Endothelial cell of umbilical vein (primary cell): ENCODE measurements around the gene HOXA1. TPM values are rescaled to one million over a fixed set of nuclear protein-coding genes. Genes with fewer than 3 reads are reported as not detected.

Experiments used
- BruUV-seq: library from RNA; stranded (reverse); fragments of 400-500 nt; replicated peaks from 2 replicates; lab custom pipeline; 2021; lab: Mats Ljungman, UMichigan
- CTCF ChIA-PET: fragments of 300-600, 350-600 bp; sonication (Branson Sonifier 250); formaldehyde crosslinking; loops from one replicate; lab custom pipeline; 2021; ENCODE audit warnings: antibody characterized with exemption, inconsistent platforms; lab: Charles Lee
- POLR2A ChIA-PET: fragments of 300-600, 350-600 bp; sonication (Branson Sonifier 250); formaldehyde crosslinking; loops from one replicate; lab custom pipeline; 2021; ENCODE audit warnings: antibody characterized with exemption, inconsistent platforms; lab: Charles Lee
- DNase-seq: peaks from one replicate; pipeline ENCODE4 v3.0.0-alpha.2; 2011; ENCODE audit warnings: low read depth, low spot score
- FAIRE-seq: peaks from 2 replicates; lab custom pipeline; 2011; peaks lifted over from hg19 to GRCh38; lab: Jason Lieb, UNC
- H2AFZ ChIP-seq: 2 replicates; pipeline ENCODE4 v1.6.0; 2012; ENCODE audit warnings: low read depth, low read length, control low read depth, inconsistent platforms
- H3K27ac ChIP-seq: 2 replicates; pipeline ENCODE4 v1.5.1; 2011; ENCODE audit warnings: low read depth, mild to moderate bottlenecking, control low read depth, low read length, moderate library complexity; ENCODE audit not compliant: insufficient read depth
- H3K27me3 ChIP-seq, 2 experiments: 2 replicates each; pipeline versions ENCODE4 v1.6.0 to v1.6.1; 2011; ENCODE audit warnings: low read length in 2 of 2, mixed read lengths in 1 of 2; ENCODE audit not compliant: control insufficient read depth in 2 of 2, insufficient read depth in 2 of 2
- H3K36me3 ChIP-seq, 2 experiments: 2 replicates in 1 of 2; 3 replicates in 1 of 2; pipeline ENCODE4 v1.5.1; 2011; ENCODE audit warnings: low read length in 2 of 2, mild to moderate bottlenecking in 1 of 2, moderate library complexity in 1 of 2; ENCODE audit not compliant: control insufficient read depth in 2 of 2, insufficient read depth in 2 of 2; ENCODE audit errors: extremely low read depth in 1 of 2
- H3K4me1 ChIP-seq: 3 replicates; pipeline ENCODE4 v1.5.1; 2011; ENCODE audit warnings: mild to moderate bottlenecking, low read length; ENCODE audit not compliant: control insufficient read depth, insufficient read depth; ENCODE audit errors: extremely low read depth
- H3K4me2 ChIP-seq: 2 replicates; pipeline ENCODE4 v1.6.1; 2011; ENCODE audit warnings: low read length, control low read depth, mixed read lengths; ENCODE audit not compliant: insufficient read depth
- H3K4me3 ChIP-seq, 3 experiments: fragments of 200-600 bp in 1 of 3; sonication (generic), shearing (Covaris generic) in 1 of 3; replicated peaks in 1 of 3; 2 replicates each; pipeline ENCODE4 v1.5.1; 2011 to 2016; ENCODE audit warnings: control low read depth in 3 of 3, low read length in 3 of 3, mild to moderate bottlenecking in 2 of 3, inconsistent platforms in 1 of 3, low read depth in 1 of 3, moderate library complexity in 1 of 3; ENCODE audit not compliant: insufficient read depth in 1 of 3
- H3K79me2 ChIP-seq: 2 replicates; pipeline ENCODE4 v1.6.0; 2012; ENCODE audit warnings: low read length, inconsistent platforms; ENCODE audit not compliant: control insufficient read depth, insufficient read depth
- H3K9ac ChIP-seq: replicated peaks from 2 replicates; pipeline ENCODE3; 2011; ENCODE audit warnings: low read length, control low read depth; ENCODE audit not compliant: insufficient read depth; ENCODE audit errors: extremely low read depth
- H3K9me1 ChIP-seq: replicated peaks from 3 replicates; pipeline ENCODE4 v1.6.0; 2011; ENCODE audit warnings: mild to moderate bottlenecking, low read length; ENCODE audit not compliant: control insufficient read depth, insufficient read depth; ENCODE audit errors: extremely low read depth
- H3K9me3 ChIP-seq: replicated peaks from 2 replicates; pipeline ENCODE4 v1.5.1; 2012; ENCODE audit warnings: low read length, inconsistent platforms; ENCODE audit not compliant: control insufficient read depth, insufficient read depth
- H4K20me1 ChIP-seq: replicated peaks from 2 replicates; pipeline ENCODE3; 2011; ENCODE audit warnings: mild to moderate bottlenecking, low read length; ENCODE audit not compliant: control insufficient read depth, insufficient read depth; ENCODE audit errors: extremely low read depth
- CTCF ChIP-seq, 2 donors: IDR thresholded peaks; 1 replicate in 1 of 2; 2 replicates in 1 of 2; pipeline ENCODE4 v1.5.1; 2011; ENCODE audit warnings: low read length in 2 of 2, mild to moderate bottlenecking in 2 of 2, moderate library complexity in 2 of 2, control low read depth in 1 of 2, inconsistent platforms in 1 of 2, low read depth in 1 of 2; ENCODE audit not compliant: insufficient read depth in 1 of 2; ENCODE audit errors: extremely low read depth in 1 of 2
- EZH2 ChIP-seq: IDR thresholded peaks from 2 replicates; pipeline ENCODE4 v1.6.1; 2012; ENCODE audit warnings: borderline replicate concordance, low read depth, mild to moderate bottlenecking, moderate library complexity, low read length, inconsistent platforms; ENCODE audit not compliant: severe bottlenecking
- FOS ChIP-seq: IDR thresholded peaks from 2 replicates; pipeline ENCODE4 v1.6.1; 2011; ENCODE audit warnings: mild to moderate bottlenecking, low read length, moderate library complexity, borderline replicate concordance; ENCODE audit not compliant: insufficient read depth
- GATA2 ChIP-seq: IDR thresholded peaks from 2 replicates; pipeline ENCODE4 v1.7.0; 2011; ENCODE audit warnings: low read depth, mild to moderate bottlenecking, moderate library complexity, mixed read lengths, low read length; ENCODE audit not compliant: insufficient read length, insufficient read depth
- JUN ChIP-seq: IDR thresholded peaks from 2 replicates; pipeline ENCODE4 v1.6.1; 2011; ENCODE audit warnings: borderline replicate concordance, low read depth; ENCODE audit not compliant: insufficient read length, insufficient read depth
- MAX ChIP-seq: IDR thresholded peaks from 2 replicates; pipeline ENCODE4 v1.6.1; 2011; ENCODE audit not compliant: insufficient read depth, insufficient read length
- MYC ChIP-seq: IDR thresholded peaks from one replicate; pipeline ENCODE4 v1.6.1; 2011; ENCODE audit warnings: mild to moderate bottlenecking, low read depth, low read length
- POLR2A ChIP-seq: IDR thresholded peaks from 2 replicates; pipeline ENCODE4 v1.6.1; 2012; ENCODE audit warnings: low read depth, mild to moderate bottlenecking, control low read depth, low read length
- POLR2AphosphoS5 ChIP-seq: IDR thresholded peaks from 2 replicates; pipeline ENCODE4 v1.6.1; 2012; ENCODE audit warnings: low read depth, mild to moderate bottlenecking, control low read depth, low read length, moderate library complexity; ENCODE audit not compliant: insufficient read depth
- dilution Hi-C: fragments of 300-500 bp; cut with MboI; formaldehyde crosslinking; loops from one replicate; pipeline ENCODE4 v1.15.0; 2019; ENCODE audit warnings: low sequenced_read_pairs; ENCODE audit not compliant: extremely low pct_ligation_motif_present
- intact Hi-C: fragments of 100-400 bp; cut with micrococcal nuclease; formaldehyde crosslinking; loops from one replicate; pipeline ENCODE4 v1.10.0; 2022
- polyA plus RNA-seq, 4 experiments: library from polyadenylated mRNA; depleted of rRNA in 3 of 4; stranded (reverse) in 3 of 4; unstranded in 1 of 4; fragments of >200 nt; gene quantifications; 2 replicates each; pipeline versions ENCODE4 v1.2.1 to v1.2.3, GENCODE V29; 2011 to 2012; ENCODE audit warnings: missing spikeins in 1 of 4
- total RNA-seq: library from RNA; stranded (reverse); gene quantifications from 2 replicates; pipeline ENCODE4 v1.2.3, GENCODE V29; 2021

HOXA1 gene
- total and polyA plus RNA-seq, 2 donors (not counting 3 experiments of a cell fraction or from before 2014, with no cell fraction given) = 1.2 to 2.4 TPM

DNA sequence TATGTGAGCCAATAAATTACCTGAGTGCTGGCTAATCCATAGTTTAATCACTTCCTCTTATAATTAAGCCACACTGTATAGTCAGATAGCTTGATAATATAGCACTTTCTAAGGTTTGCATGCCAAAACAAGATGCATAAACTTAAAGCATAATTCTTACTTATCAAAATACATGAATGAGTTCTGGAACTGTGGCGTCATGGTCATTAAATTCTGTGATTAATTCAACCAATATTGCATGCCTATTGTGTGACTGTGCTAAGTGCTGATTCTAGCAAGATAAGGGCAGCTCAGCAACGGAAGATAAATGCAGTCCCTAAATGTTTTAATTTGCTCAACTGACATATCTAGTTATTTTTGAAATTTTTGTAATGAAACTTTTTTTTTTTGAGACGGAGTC, 29.7 kb downstream of the HOXA1 start:
- DNase-seq = peak; percentile 69
- Histone ChIP-seq H3K4me2 (no peak overlapping the region), H2AFZ (no peak overlapping the region), H3K9me3 (no peaks in the 10 kb centered on the region), H3K9ac (no peak overlapping the region), H3K36me3 (no peaks in the 10 kb centered on the region), H3K9me1 (no peaks in the 10 kb centered on the region), H3K4me3 (no peak overlapping the region), H3K27ac (no peak overlapping the region), H3K27me3 (no peaks in the 10 kb centered on the region), H4K20me1 (no peaks in the 10 kb centered on the region), H3K4me1 (peaks cover 5% of the 10 kb centered on the region), H3K79me2 (no peaks in the 10 kb centered on the region)
- intact Hi-C loops = loop anchor here (2.0 kb wide), 1 partner anchor 29 kb away; the partner anchor contains the start of gene HOXA1
- dilution Hi-C loops = no loop called here
- CTCF ChIA-PET = interaction anchor here (0.7 to 2.1 kb wide), 6 partner anchors 16 to 209 kb away, joined by 3 to 5 read pairs (median 3); no protein-coding TSS in a partner anchor
- peak; percentile 87 for TF ChIP-seq GATA2
- TF ChIP-seq JUN = peak; percentile 63
- peak; percentile 35 for TF ChIP-seq FOS
- TF ChIP-seq CTCF (IDR thresholded peaks at IDR 0.05; ENCODE audit: extremely low read depth in 1 of 2, insufficient read depth in 1 of 2, low read depth in 1 of 2, low read length in 2 of 2) = no peak
- peak; percentile 50 for FAIRE-seq
- BruUV-seq = no TSS peak
- POLR2A ChIA-PET = interaction anchor here (0.6 kb wide), 1 partner anchor 9 kb away, joined by 3 read pairs; no protein-coding TSS in a partner anchor

DNA sequence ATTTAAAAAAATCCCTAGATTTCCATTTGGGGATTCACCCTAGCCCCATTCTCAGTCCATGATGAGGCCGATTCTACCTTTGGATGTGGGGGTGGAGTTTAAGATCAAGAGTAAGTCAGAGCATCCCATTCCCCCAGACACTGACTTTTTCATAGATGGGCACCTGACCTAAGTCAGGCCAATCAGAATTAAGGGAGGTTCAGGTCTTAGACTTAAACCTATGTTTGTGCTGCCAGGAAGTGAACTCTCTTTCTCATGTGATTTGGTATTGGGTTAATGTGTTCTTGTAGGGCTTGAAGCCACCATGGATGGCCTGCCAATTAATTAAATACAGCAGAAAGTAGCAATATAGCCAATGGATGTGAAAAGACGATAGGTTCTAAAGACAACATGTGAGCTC, 30.1 kb downstream of the HOXA1 start:
- CTCF ChIA-PET = interaction anchor here (0.7 to 2.1 kb wide), 5 partner anchors 16 to 208 kb away, joined by 3 to 5 read pairs (median 3); no protein-coding TSS in a partner anchor
- POLR2A ChIA-PET = interaction anchor here (0.6 kb wide), 1 partner anchor 9 kb away, joined by 3 read pairs; no protein-coding TSS in a partner anchor
- peak; percentile 35 for FAIRE-seq
- Histone ChIP-seq H3K79me2 (no peaks in the 10 kb centered on the region), H3K9me1 (no peaks in the 10 kb centered on the region), H3K4me1 (peaks cover 5% of the 10 kb centered on the region), H3K9ac (no peak overlapping the region), H3K27ac (no peak overlapping the region), H3K36me3 (no peaks in the 10 kb centered on the region), H3K9me3 (no peaks in the 10 kb centered on the region), H4K20me1 (no peaks in the 10 kb centered on the region), H3K4me3 (no peak overlapping the region), H2AFZ (no peak overlapping the region), H3K4me2 (no peak overlapping the region), H3K27me3 (no peaks in the 10 kb centered on the region)
- no TSS peak for BruUV-seq
- no peak for DNase-seq
- TF ChIP-seq JUN = no peak
- no peak for TF ChIP-seq CTCF (IDR thresholded peaks at IDR 0.05; ENCODE audit: extremely low read depth in 1 of 2, insufficient read depth in 1 of 2, low read depth in 1 of 2, low read length in 2 of 2)
- no peak for TF ChIP-seq MYC
- no peak for TF ChIP-seq EZH2
- no peak for TF ChIP-seq POLR2AphosphoS5
- TF ChIP-seq GATA2 = no peak
- no peak for TF ChIP-seq POLR2A
- no peak for TF ChIP-seq MAX
- no peak for TF ChIP-seq FOS
- intact Hi-C loops = loop anchor here (2.0 kb wide), 1 partner anchor 29 kb away; the partner anchor contains the start of gene HOXA1
- dilution Hi-C loops = no loop called here
